ENCODE measurements around the gene PPP1R12A.

Gene PPP1R12A

DNA sequence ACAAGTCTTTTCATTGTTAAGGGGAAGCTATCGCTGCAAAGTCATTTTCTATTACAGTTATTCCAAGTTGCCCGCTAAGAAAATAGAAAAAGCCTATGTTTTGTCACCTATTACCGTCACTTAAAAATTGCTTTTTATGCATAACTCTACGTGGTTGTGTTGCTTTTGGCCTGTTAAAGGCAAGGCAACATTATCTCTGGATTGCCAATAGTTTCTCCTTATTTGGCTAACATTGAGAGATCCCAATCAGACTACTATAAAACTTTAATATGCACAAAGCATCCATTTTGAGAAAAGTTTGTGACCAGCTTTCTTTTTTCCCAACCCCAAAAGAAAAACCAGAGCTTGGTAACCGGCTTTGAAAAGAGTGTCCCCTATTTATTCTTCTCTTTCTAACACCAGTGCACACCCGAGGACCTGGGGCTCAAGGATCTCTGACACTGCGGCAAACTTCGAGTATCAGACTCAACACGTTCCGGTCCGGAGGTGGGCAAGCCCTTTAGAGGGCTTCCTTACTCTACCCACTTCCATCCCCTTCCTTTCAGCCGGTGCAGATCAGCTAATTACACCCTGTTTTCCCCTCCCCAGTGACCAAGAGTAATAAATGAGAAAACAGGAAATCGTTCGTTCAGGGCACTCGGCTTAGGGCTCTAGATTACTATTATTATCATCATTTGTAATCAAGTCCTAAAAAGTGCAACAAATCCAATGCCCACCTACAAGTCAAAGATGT lies 1.2 kb downstream of the PPP1R12A start:
- Mint-ChIP-seq H3K4me3 (peak overlapping the region; percentile 90), H3K4me1 (peaks cover 42% of the 10 kb centered on the region), H3K36me3 (ENCODE audit: low read depth) (peaks cover 13% of the 10 kb centered on the region), H3K9me3 (peaks cover 5% of the 10 kb centered on the region), H3K27me3 (ENCODE audit: low read depth, poor library complexity) (no peaks in the 10 kb centered on the region), H3K27ac (peak overlapping the region; percentile 100)
- DNase-seq: peak; percentile 13
- TF ChIP-seq, protein P1, sequence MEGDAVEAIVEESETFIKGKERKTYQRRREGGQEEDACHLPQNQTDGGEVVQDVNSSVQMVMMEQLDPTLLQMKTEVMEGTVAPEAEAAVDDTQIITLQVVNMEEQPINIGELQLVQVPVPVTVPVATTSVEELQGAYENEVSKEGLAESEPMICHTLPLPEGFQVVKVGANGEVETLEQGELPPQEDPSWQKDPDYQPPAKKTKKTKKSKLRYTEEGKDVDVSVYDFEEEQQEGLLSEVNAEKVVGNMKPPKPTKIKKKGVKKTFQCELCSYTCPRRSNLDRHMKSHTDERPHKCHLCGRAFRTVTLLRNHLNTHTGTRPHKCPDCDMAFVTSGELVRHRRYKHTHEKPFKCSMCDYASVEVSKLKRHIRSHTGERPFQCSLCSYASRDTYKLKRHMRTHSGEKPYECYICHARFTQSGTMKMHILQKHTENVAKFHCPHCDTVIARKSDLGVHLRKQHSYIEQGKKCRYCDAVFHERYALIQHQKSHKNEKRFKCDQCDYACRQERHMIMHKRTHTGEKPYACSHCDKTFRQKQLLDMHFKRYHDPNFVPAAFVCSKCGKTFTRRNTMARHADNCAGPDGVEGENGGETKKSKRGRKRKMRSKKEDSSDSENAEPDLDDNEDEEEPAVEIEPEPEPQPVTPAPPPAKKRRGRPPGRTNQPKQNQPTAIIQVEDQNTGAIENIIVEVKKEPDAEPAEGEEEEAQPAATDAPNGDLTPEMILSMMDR (IDR thresholded peaks at IDR 0.05): no peak

DNA sequence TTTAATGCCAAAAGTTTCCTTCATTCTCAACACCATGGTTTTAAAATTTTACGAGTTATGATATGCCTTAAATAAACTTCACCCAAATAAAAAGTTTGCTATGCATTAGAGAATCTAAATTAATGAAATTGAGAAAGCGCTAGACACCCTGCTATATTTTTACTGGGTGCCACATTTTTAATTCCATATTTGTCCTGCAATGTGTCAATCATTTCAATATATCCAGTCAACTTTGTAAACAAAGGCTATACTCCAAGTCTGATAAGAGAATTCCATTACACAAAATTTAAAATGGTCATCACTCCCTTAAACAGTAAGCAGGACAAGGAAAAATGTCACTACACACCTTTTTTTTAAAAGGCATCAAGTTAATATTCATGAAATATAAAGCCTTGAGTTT lies 1.9 kb downstream of the PPP1R12A start:
- Mint-ChIP-seq H3K27me3 (ENCODE audit: low read depth, poor library complexity) (no peaks in the 10 kb centered on the region), H3K9me3 (peaks cover 5% of the 10 kb centered on the region), H3K4me3 (peak overlapping the region; percentile 90), H3K36me3 (ENCODE audit: low read depth) (peaks cover 13% of the 10 kb centered on the region), H3K27ac (no peak overlapping the region), H3K4me1 (peaks cover 42% of the 10 kb centered on the region)
- TF ChIP-seq, protein P1 (IDR thresholded peaks at IDR 0.05): no peak
- DNase-seq: no peak

DNA sequence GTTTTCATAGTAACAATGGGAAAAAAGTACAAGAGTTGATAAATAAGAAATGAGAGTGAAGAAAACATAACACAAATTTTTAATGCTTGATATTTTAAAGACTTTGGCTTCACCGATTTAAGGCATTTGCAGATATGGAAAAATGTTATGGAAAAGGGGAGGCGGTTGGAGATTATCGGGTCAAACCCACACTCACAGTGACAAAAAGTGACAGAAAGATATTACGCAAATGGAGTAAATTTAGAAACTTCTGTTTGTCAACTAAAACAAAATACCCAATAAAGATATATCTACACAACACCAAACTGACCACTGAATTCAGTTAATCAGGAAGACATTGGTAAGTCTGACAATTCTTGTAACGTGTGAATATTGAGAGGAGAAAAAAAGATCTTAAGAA lies 2.5 kb downstream of the PPP1R12A start:
- Mint-ChIP-seq H3K4me1 (peaks cover 42% of the 10 kb centered on the region), H3K36me3 (ENCODE audit: low read depth) (peaks cover 13% of the 10 kb centered on the region), H3K27ac (peak overlapping the region; percentile 20), H3K4me3 (peak overlapping the region; percentile 90), H3K9me3 (peaks cover 5% of the 10 kb centered on the region), H3K27me3 (ENCODE audit: low read depth, poor library complexity) (no peaks in the 10 kb centered on the region)
- no peak for DNase-seq
- TF ChIP-seq, protein P1 (IDR thresholded peaks at IDR 0.05): no peak

DNA sequence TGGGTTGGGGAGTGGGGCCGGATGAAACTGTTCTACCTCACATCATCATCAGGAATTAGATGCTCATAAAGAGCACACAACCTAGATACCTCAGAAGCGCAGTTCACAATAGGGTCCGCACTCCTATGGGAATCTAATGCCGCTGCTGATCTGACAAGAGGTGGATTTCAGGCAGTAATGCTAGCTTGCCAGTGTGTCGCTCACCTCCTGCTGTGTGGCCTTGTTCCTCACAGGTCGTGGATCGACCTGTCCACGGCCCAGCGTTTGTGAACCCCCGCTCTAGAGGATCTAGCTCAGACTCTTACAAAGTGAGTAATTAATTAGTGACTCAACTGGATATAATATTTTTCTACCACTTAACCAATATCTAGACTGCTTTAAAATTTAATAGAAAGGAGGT lies 5.8 kb downstream of the PPP1R12A start:
- H3K27me3 Mint-ChIP-seq (ENCODE audit: low read depth, poor library complexity): no peaks in the 10 kb centered on the region
- TF ChIP-seq, protein P1 (IDR thresholded peaks at IDR 0.05): no peak
- H3K27ac Mint-ChIP-seq: no peak overlapping the region
- H3K4me1 Mint-ChIP-seq: peaks cover 31% of the 10 kb centered on the region
- peaks cover 13% of the 10 kb centered on the region for H3K36me3 Mint-ChIP-seq (ENCODE audit: low read depth)
- H3K4me3 Mint-ChIP-seq: no peak overlapping the region
- DNase-seq: no peak
- peaks cover 5% of the 10 kb centered on the region for H3K9me3 Mint-ChIP-seq

DNA sequence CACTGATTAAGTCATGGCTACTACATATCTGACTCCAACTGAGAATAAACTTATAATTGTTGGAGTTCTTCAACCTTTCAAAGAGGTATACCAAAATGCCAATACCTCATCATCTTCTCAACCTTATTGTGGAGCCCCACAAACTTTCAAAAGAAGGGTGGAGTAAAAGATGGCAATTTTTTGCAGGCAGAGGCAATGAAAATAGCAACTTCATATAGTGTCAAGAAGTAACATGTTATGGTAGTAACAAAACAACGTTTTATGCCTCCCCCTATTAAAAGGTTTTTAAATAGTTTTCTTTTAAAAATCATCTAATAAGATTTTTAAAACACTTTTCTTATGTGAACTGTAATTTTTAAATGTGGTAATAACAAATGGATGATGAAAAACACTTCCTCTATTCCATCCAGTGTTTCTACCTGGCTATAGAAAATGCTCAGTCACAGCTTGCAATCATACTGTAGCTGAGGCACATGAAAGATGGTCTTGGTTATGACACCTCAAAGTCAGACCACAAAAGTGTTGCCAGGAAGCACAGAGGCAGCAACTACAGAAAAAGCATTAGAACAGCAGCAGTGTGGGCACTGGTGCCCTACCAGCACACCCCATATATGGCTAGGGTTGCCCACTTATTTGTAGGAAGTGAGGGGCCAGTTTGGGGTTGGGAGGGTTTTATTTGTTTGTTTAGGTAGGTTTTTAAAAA lies 7.0 kb downstream of the PPP1R12A start:
- H3K36me3 Mint-ChIP-seq (ENCODE audit: low read depth): peaks cover 13% of the 10 kb centered on the region
- H3K27ac Mint-ChIP-seq: no peak overlapping the region
- H3K4me1 Mint-ChIP-seq: peaks cover 27% of the 10 kb centered on the region
- TF ChIP-seq, protein P1 (IDR thresholded peaks at IDR 0.05): no peak
- H3K9me3 Mint-ChIP-seq: peaks cover 5% of the 10 kb centered on the region
- no peaks in the 10 kb centered on the region for H3K27me3 Mint-ChIP-seq (ENCODE audit: low read depth, poor library complexity)
- no peak overlapping the region for H3K4me3 Mint-ChIP-seq
- DNase-seq: no peak

Measured in nephron progenitor cell (in vitro differentiated cells).